IPS-15b (cell line): ENCODE data around the gene DENND2A.

Experiments used
- H3K27me3 ChIP-seq: one replicate; pipeline ENCODE4 v1.6.1; 2013; ENCODE audit warnings: low read length; ENCODE audit not compliant: control insufficient read depth, insufficient read depth
- H3K36me3 ChIP-seq: one replicate; pipeline ENCODE4 v1.6.1; 2013; ENCODE audit warnings: low read length; ENCODE audit not compliant: control insufficient read depth, insufficient read depth
- H3K4me1 ChIP-seq: one replicate; pipeline ENCODE4 v1.6.1; 2013; ENCODE audit warnings: mild to moderate bottlenecking, low read length; ENCODE audit not compliant: control insufficient read depth, insufficient read depth
- H3K4me3 ChIP-seq: one replicate; pipeline ENCODE4 v1.5.1; 2013; ENCODE audit warnings: low read depth, low read length
- H3K9ac ChIP-seq: one replicate; pipeline ENCODE4 v1.6.1; 2013; ENCODE audit warnings: low read depth, mild to moderate bottlenecking, low read length
- H3K9me3 ChIP-seq: one replicate; pipeline ENCODE4 v1.6.1; 2013; ENCODE audit warnings: mild to moderate bottlenecking, low read length; ENCODE audit not compliant: control insufficient read depth, insufficient read depth

DENND2A gene

GRCh38 chr7:140640727-140641523, at the start of gene DENND2A:
Gene DENND2A (minus strand): TSS chr7:140640813. CDS start chr7:140602397, 38,416 bp downstream.
- Histone ChIP-seq H3K4me1 (peaks cover 7% of the 10 kb centered on the region), H3K9ac (no peak within 1 kb of the TSS), H3K36me3 (no peaks in the 10 kb centered on the region), H3K9me3 (no peaks in the 10 kb centered on the region), H3K27me3 (peaks cover 20% of the 10 kb centered on the region), H3K4me3 (peak within 1 kb of the TSS; percentile 63)

- no peaks in the 10 kb centered on the region for H3K27me3 ChIP-seq
- peaks cover 3% of the 10 kb centered on the region for H3K36me3 ChIP-seq
- no peaks in the 10 kb centered on the region for H3K9me3 ChIP-seq
- H3K4me1 ChIP-seq, result no peaks in the 10 kb centered on the region
- no peak overlapping the region for H3K9ac ChIP-seq
- H3K4me3 ChIP-seq, result no peak overlapping the region
Observed at GRCh38 chr7:140689199-140690152, 48.9 kb upstream of the DENND2A start.

- Histone ChIP-seq H3K9ac (no peak overlapping the region), H3K4me1 (no peaks in the 10 kb centered on the region), H3K9me3 (no peaks in the 10 kb centered on the region), H3K27me3 (no peaks in the 10 kb centered on the region), H3K4me3 (no peak overlapping the region), H3K36me3 (peaks cover 3% of the 10 kb centered on the region)
Observed at GRCh38 chr7:140688341-140688740, 47.7 kb upstream of the DENND2A start.

GRCh38 chr7:140686921-140687320, 46.3 kb upstream of the DENND2A start:
- Histone ChIP-seq H3K27me3 (no peaks in the 10 kb centered on the region), H3K4me3 (no peak overlapping the region), H3K36me3 (peaks cover 3% of the 10 kb centered on the region), H3K9ac (no peak overlapping the region), H3K4me1 (no peaks in the 10 kb centered on the region), H3K9me3 (no peaks in the 10 kb centered on the region)

GRCh38 chr7:140685407-140686087, 44.9 kb upstream of the DENND2A start:
- no peaks in the 10 kb centered on the region for H3K9me3 ChIP-seq
- no peaks in the 10 kb centered on the region for H3K4me1 ChIP-seq
- peak overlapping the region; percentile 47 for H3K9ac ChIP-seq
- no peak overlapping the region for H3K4me3 ChIP-seq
- H3K27me3 ChIP-seq, result no peaks in the 10 kb centered on the region
- peaks cover 2% of the 10 kb centered on the region for H3K36me3 ChIP-seq

- no peak overlapping the region for H3K9ac ChIP-seq
- peaks cover 2% of the 10 kb centered on the region for H3K36me3 ChIP-seq
- H3K27me3 ChIP-seq, result no peaks in the 10 kb centered on the region
- H3K4me1 ChIP-seq, result no peaks in the 10 kb centered on the region
- no peaks in the 10 kb centered on the region for H3K9me3 ChIP-seq
- H3K4me3 ChIP-seq, result no peak overlapping the region
Observed at GRCh38 chr7:140684066-140684950, 43.7 kb upstream of the DENND2A start.

GRCh38 chr7:140683657-140684056, 43.0 kb upstream of the DENND2A start:
- Histone ChIP-seq H3K4me1 (no peaks in the 10 kb centered on the region), H3K9me3 (no peaks in the 10 kb centered on the region), H3K36me3 (peaks cover 5% of the 10 kb centered on the region)

GRCh38 chr7:140681766-140682165, 41.2 kb upstream of the DENND2A start:
- Histone ChIP-seq H3K9me3 (no peaks in the 10 kb centered on the region), H3K4me3 (no peak overlapping the region), H3K36me3 (peaks cover 8% of the 10 kb centered on the region), H3K9ac (no peak overlapping the region), H3K4me1 (no peaks in the 10 kb centered on the region), H3K27me3 (no peaks in the 10 kb centered on the region)

More at GRCh38 chr7:140683657-140684056, 43.0 kb upstream of the DENND2A start:
- H3K4me3 ChIP-seq, result no peak overlapping the region
- no peak overlapping the region for H3K9ac ChIP-seq
- no peaks in the 10 kb centered on the region for H3K27me3 ChIP-seq

- no peaks in the 10 kb centered on the region for H3K9me3 ChIP-seq
- H3K36me3 ChIP-seq, result peaks cover 8% of the 10 kb centered on the region
- no peak overlapping the region for H3K9ac ChIP-seq
- H3K4me3 ChIP-seq, result no peak overlapping the region
- H3K4me1 ChIP-seq, result no peaks in the 10 kb centered on the region
- no peaks in the 10 kb centered on the region for H3K27me3 ChIP-seq
Observed at GRCh38 chr7:140680886-140681285, 40.3 kb upstream of the DENND2A start.

GRCh38 chr7:140679186-140679585, 38.6 kb upstream of the DENND2A start:
- H3K4me1 ChIP-seq, result peaks cover 2% of the 10 kb centered on the region
- H3K9ac ChIP-seq, result no peak overlapping the region
- H3K27me3 ChIP-seq, result no peaks in the 10 kb centered on the region
- no peak overlapping the region for H3K4me3 ChIP-seq
- H3K9me3 ChIP-seq, result no peaks in the 10 kb centered on the region
- H3K36me3 ChIP-seq, result peaks cover 8% of the 10 kb centered on the region

GRCh38 chr7:140678816-140679130, 38.2 kb upstream of the DENND2A start:
- no peaks in the 10 kb centered on the region for H3K9me3 ChIP-seq
- no peak overlapping the region for H3K4me3 ChIP-seq
- H3K4me1 ChIP-seq, result peaks cover 2% of the 10 kb centered on the region
- H3K36me3 ChIP-seq, result peaks cover 8% of the 10 kb centered on the region
- peaks cover 4% of the 10 kb centered on the region for H3K27me3 ChIP-seq
- H3K9ac ChIP-seq, result no peak overlapping the region
